Muscle layer of duodenum (tissue), 2 donors: ENCODE measurements around the gene RNLS.

Source experiments
- H3K27ac ChIP-seq: one replicate; pipeline ENCODE4 v1.7.0; 2013; ENCODE audit warnings: mild to moderate bottlenecking, low read length
- H3K27me3 ChIP-seq: one replicate; pipeline ENCODE4 v1.7.0; 2013; ENCODE audit warnings: low read depth, mild to moderate bottlenecking, control low read depth, low read length
- H3K36me3 ChIP-seq, 2 donors: one replicate each; pipeline ENCODE4 v1.7.0; 2013; ENCODE audit warnings: low read length in 2 of 2, control low read depth in 1 of 2, mild to moderate bottlenecking in 1 of 2; ENCODE audit not compliant: insufficient read depth in 2 of 2, control insufficient read depth in 1 of 2
- H3K4me1 ChIP-seq, 2 donors: one replicate each; pipeline ENCODE4 v1.7.0; 2013; ENCODE audit warnings: low read length in 2 of 2, mild to moderate bottlenecking in 2 of 2, control low read depth in 1 of 2, moderate library complexity in 1 of 2; ENCODE audit not compliant: insufficient read depth in 2 of 2, control insufficient read depth in 1 of 2
- H3K4me3 ChIP-seq, 2 donors: one replicate each; pipeline ENCODE4 v1.7.0; 2013; ENCODE audit warnings: low read length in 2 of 2, low read depth in 1 of 2, mild to moderate bottlenecking in 1 of 2
- H3K9me3 ChIP-seq, 2 donors: one replicate each; pipeline ENCODE4 v1.7.0; 2013; ENCODE audit warnings: low read length in 2 of 2, control low read depth in 1 of 2, mild to moderate bottlenecking in 1 of 2; ENCODE audit not compliant: control insufficient read depth in 1 of 2
- donor health status: healthy.

RNLS gene

GRCh38 chr10:88347597-88348304 lies 235.4 kb downstream of the RNLS start:
- H3K9me3 ChIP-seq = no peaks in the 10 kb centered on the region

GRCh38 chr10:88347022-88347421 lies 236.1 kb downstream of the RNLS start:
- no peak overlapping the region for H3K4me3 ChIP-seq
- H3K27ac ChIP-seq = no peak overlapping the region

More at GRCh38 chr10:88347597-88348304, 235.4 kb downstream of the RNLS start:
- no peak overlapping the region for H3K4me3 ChIP-seq
- peaks cover 3 to 10% of the 10 kb centered on the region in 2 donors for H3K4me1 ChIP-seq
- no peaks in the 10 kb centered on the region for H3K27me3 ChIP-seq
- no peaks in the 10 kb centered on the region for H3K36me3 ChIP-seq
- H3K27ac ChIP-seq = no peak overlapping the region

GRCh38 chr10:88346144-88346977 lies 236.8 kb downstream of the RNLS start:
- no peak overlapping the region for H3K27ac ChIP-seq
- peaks cover 3 to 10% of the 10 kb centered on the region in 2 donors for H3K4me1 ChIP-seq
- no peaks in the 10 kb centered on the region for H3K36me3 ChIP-seq
- no peak overlapping the region for H3K4me3 ChIP-seq
- H3K27me3 ChIP-seq = no peaks in the 10 kb centered on the region
- no peaks in the 10 kb centered on the region for H3K9me3 ChIP-seq

More at GRCh38 chr10:88347022-88347421, 236.1 kb downstream of the RNLS start:
- Histone ChIP-seq H3K36me3 (no peaks in the 10 kb centered on the region), H3K27me3 (no peaks in the 10 kb centered on the region), H3K4me1 (peaks cover 3 to 10% of the 10 kb centered on the region in 2 donors), H3K9me3 (no peaks in the 10 kb centered on the region)

GRCh38 chr10:88343761-88344484 lies 239.2 kb downstream of the RNLS start:
- Histone ChIP-seq H3K4me1 (peaks cover 3 to 10% of the 10 kb centered on the region in 2 donors), H3K27me3 (no peaks in the 10 kb centered on the region), H3K4me3 (no peak overlapping the region), H3K36me3 (no peaks in the 10 kb centered on the region), H3K9me3 (no peaks in the 10 kb centered on the region), H3K27ac (no peak overlapping the region)

GRCh38 chr10:88342733-88343310 lies 240.3 kb downstream of the RNLS start:
- H3K27ac ChIP-seq = no peak overlapping the region
- no peaks in the 10 kb centered on the region for H3K9me3 ChIP-seq
- H3K36me3 ChIP-seq = no peaks in the 10 kb centered on the region
- H3K4me1 ChIP-seq = peaks cover 3 to 10% of the 10 kb centered on the region in 2 donors
- no peaks in the 10 kb centered on the region for H3K27me3 ChIP-seq
- no peak overlapping the region for H3K4me3 ChIP-seq

- Histone ChIP-seq H3K27ac (no peak overlapping the region), H3K9me3 (no peaks in the 10 kb centered on the region), H3K36me3 (no peaks in the 10 kb centered on the region), H3K4me3 (no peak overlapping the region), H3K27me3 (no peaks in the 10 kb centered on the region), H3K4me1 (no peaks in the 10 kb centered on the region)
Observed at GRCh38 chr10:88337134-88337533, 246.0 kb downstream of the RNLS start.

GRCh38 chr10:88336334-88336733 lies 246.8 kb downstream of the RNLS start:
- Histone ChIP-seq H3K9me3 (no peaks in the 10 kb centered on the region), H3K27me3 (no peaks in the 10 kb centered on the region), H3K36me3 (no peaks in the 10 kb centered on the region), H3K4me3 (no peak overlapping the region), H3K27ac (no peak overlapping the region), H3K4me1 (no peaks in the 10 kb centered on the region)

- no peaks in the 10 kb centered on the region for H3K27me3 ChIP-seq
- no peaks in the 10 kb centered on the region for H3K36me3 ChIP-seq
- no peaks in the 10 kb centered on the region for H3K4me1 ChIP-seq
- H3K27ac ChIP-seq = no peak overlapping the region
- no peak overlapping the region for H3K4me3 ChIP-seq
- no peaks in the 10 kb centered on the region for H3K9me3 ChIP-seq
Observed at GRCh38 chr10:88333248-88333630, 249.9 kb downstream of the RNLS start.

GRCh38 chr10:88332503-88333247 lies 250.4 kb downstream of the RNLS start:
- Histone ChIP-seq H3K36me3 (no peaks in the 10 kb centered on the region), H3K4me3 (no peak overlapping the region), H3K4me1 (no peaks in the 10 kb centered on the region), H3K9me3 (no peaks in the 10 kb centered on the region), H3K27ac (no peak overlapping the region), H3K27me3 (no peaks in the 10 kb centered on the region)

GRCh38 chr10:88330174-88330573 lies 252.9 kb downstream of the RNLS start:
- H3K9me3 ChIP-seq = no peaks in the 10 kb centered on the region
- no peak overlapping the region for H3K27ac ChIP-seq
- no peaks in the 10 kb centered on the region for H3K27me3 ChIP-seq
- no peak overlapping the region for H3K4me3 ChIP-seq
- no peaks in the 10 kb centered on the region for H3K4me1 ChIP-seq
- H3K36me3 ChIP-seq = no peaks in the 10 kb centered on the region
